OCI-LY1 (cell line): Measurements from ENCODE around the gene VAV2.

Experiments used
- H2AFZ ChIP-seq: fragments of 200-600 bp; sonication (generic), shearing (Covaris generic); 2 replicates; pipeline ENCODE4 v1.6.0; 2014; ENCODE audit warnings: antibody characterized with exemption, mild to moderate bottlenecking, low read length
- H3F3A ChIP-seq: fragments of 200-600 bp; sonication (generic), shearing (Covaris generic); 2 replicates; pipeline ENCODE4 v1.6.0; 2014; ENCODE audit warnings: mild to moderate bottlenecking, antibody characterized with exemption, low read length, moderate library complexity; ENCODE audit not compliant: insufficient read depth
- H3K27ac ChIP-seq: fragments of 200-600 bp; sonication (generic); 2 replicates; pipeline ENCODE4 v1.5.1; 2014; ENCODE audit warnings: low read length, mixed run types, mild to moderate bottlenecking, low read depth; ENCODE audit not compliant: poor library complexity, severe bottlenecking
- H3K27me3 ChIP-seq: fragments of 200-600 bp; sonication (generic); 2 replicates; pipeline ENCODE4 v1.6.0; 2014; ENCODE audit warnings: antibody characterized with exemption, mild to moderate bottlenecking, low read length, moderate library complexity; ENCODE audit not compliant: insufficient read depth
- H3K36me3 ChIP-seq: fragments of 200-600 bp; sonication (generic); 2 replicates; pipeline ENCODE4 v1.6.1; 2014; ENCODE audit warnings: mild to moderate bottlenecking, antibody characterized with exemption, low read length, moderate library complexity, mixed read lengths; ENCODE audit not compliant: insufficient read depth
- H3K4me1 ChIP-seq: fragments of 200-600 bp; sonication (generic); 2 replicates; pipeline ENCODE4 v1.5.1; 2014; ENCODE audit warnings: mild to moderate bottlenecking, low read length, moderate library complexity; ENCODE audit not compliant: insufficient read depth, severe bottlenecking
- H3K4me2 ChIP-seq: fragments of 200-600 bp; sonication (generic), shearing (Covaris generic); 2 replicates; pipeline ENCODE4 v1.6.1; 2014; ENCODE audit warnings: low read length
- H3K4me3 ChIP-seq: fragments of 200-600 bp; sonication (generic); 2 replicates; pipeline ENCODE4 v1.5.1; 2014; ENCODE audit warnings: low read length, low read depth, mild to moderate bottlenecking, mixed read lengths; ENCODE audit not compliant: poor library complexity, severe bottlenecking
- H3K79me2 ChIP-seq: fragments of 200-600 bp; shearing (Covaris generic); 2 replicates; pipeline ENCODE4 v1.6.1; 2016; ENCODE audit warnings: mixed run types, low read length, mixed read lengths; ENCODE audit not compliant: insufficient read depth
- H3K9ac ChIP-seq: fragments of 200-600 bp; sonication (generic), shearing (Covaris generic); 2 replicates; pipeline ENCODE4 v1.6.1; 2014; ENCODE audit warnings: mild to moderate bottlenecking, low read length, mixed read lengths
- H3K9me2 ChIP-seq: fragments of 200-600 bp; sonication (generic), shearing (Covaris generic); 2 replicates; pipeline ENCODE4 v1.6.1; 2014; ENCODE audit warnings: low read depth, mild to moderate bottlenecking, low read length, mixed read lengths
- H3K9me3 ChIP-seq: fragments of 200-600 bp; shearing (Covaris generic); 2 replicates; pipeline ENCODE4 v1.6.1; 2014; ENCODE audit warnings: low read length, mixed read lengths
- H4K20me1 ChIP-seq: fragments of 200-600 bp; sonication (generic), shearing (Covaris generic); 2 replicates; pipeline ENCODE4 v1.6.0; 2016; ENCODE audit warnings: mild to moderate bottlenecking, low read length; ENCODE audit not compliant: insufficient read depth
- CTCF ChIP-seq: fragments of 200-600 bp; sonication (generic), shearing (Covaris generic); IDR thresholded peaks from 2 replicates; pipeline ENCODE4 v1.5.1; 2017; ENCODE audit warnings: mild to moderate bottlenecking, antibody characterized with exemption, low read length, moderate library complexity, mixed read lengths
- EZH2 ChIP-seq: fragments of 200-600 bp; sonication (generic), shearing (Covaris generic); IDR thresholded peaks from 2 replicates; pipeline ENCODE4 v1.8.0; 2017; ENCODE audit warnings: borderline replicate concordance, mixed run types, mild to moderate bottlenecking, antibody characterized with exemption, low read length, moderate library complexity, mixed read lengths

The VAV2 gene

GRCh38 chr9:133973791-133974630, 18.1 kb downstream of the VAV2 start:
- Histone ChIP-seq H3K27me3 (peaks cover 4% of the 10 kb centered on the region; the same call in 1 of the 2 replicates), H3K79me2 (no peaks in the 10 kb centered on the region), H3K9ac (no peak overlapping the region), H3K4me3 (no peak overlapping the region), H3K27ac (no peak overlapping the region), H3K4me1 (no peaks in the 10 kb centered on the region), H3K9me3 (no peaks in the 10 kb centered on the region), H3F3A (no peaks in the 10 kb centered on the region), H2AFZ (no peak overlapping the region), H3K9me2 (no peaks in the 10 kb centered on the region), H3K36me3 (no peaks in the 10 kb centered on the region), H3K4me2 (no peak overlapping the region), H4K20me1 (no peaks in the 10 kb centered on the region)
- TF ChIP-seq EZH2 = no peak
- TF ChIP-seq CTCF = no peak

- H3K4me3 ChIP-seq = no peak overlapping the region
- H3K9me3 ChIP-seq = no peaks in the 10 kb centered on the region
- TF ChIP-seq CTCF (no peak), EZH2 (no peak)
- H3F3A ChIP-seq = no peaks in the 10 kb centered on the region
- no peak overlapping the region for H2AFZ ChIP-seq
- no peaks in the 10 kb centered on the region for H3K36me3 ChIP-seq
- H3K27me3 ChIP-seq = peaks cover 4% of the 10 kb centered on the region; the same call in 1 of the 2 replicates
- H3K9me2 ChIP-seq = no peaks in the 10 kb centered on the region
- no peak overlapping the region for H3K27ac ChIP-seq
- no peak overlapping the region for H3K9ac ChIP-seq
- no peaks in the 10 kb centered on the region for H3K79me2 ChIP-seq
- H3K4me2 ChIP-seq = no peak overlapping the region
- no peaks in the 10 kb centered on the region for H4K20me1 ChIP-seq
- H3K4me1 ChIP-seq = no peaks in the 10 kb centered on the region
Observed at GRCh38 chr9:133973111-133973790, 18.9 kb downstream of the VAV2 start.

GRCh38 chr9:133971981-133972941, 19.9 kb downstream of the VAV2 start:
- Histone ChIP-seq H3K4me3 (no peak overlapping the region), H3K27ac (no peak overlapping the region), H3K9me3 (no peaks in the 10 kb centered on the region), H3K79me2 (no peaks in the 10 kb centered on the region), H3F3A (no peaks in the 10 kb centered on the region), H3K9ac (no peak overlapping the region), H3K27me3 (peaks cover 4% of the 10 kb centered on the region; the same call in 1 of the 2 replicates), H4K20me1 (no peaks in the 10 kb centered on the region), H3K9me2 (no peaks in the 10 kb centered on the region), H3K36me3 (no peaks in the 10 kb centered on the region), H3K4me2 (no peak overlapping the region), H3K4me1 (no peaks in the 10 kb centered on the region), H2AFZ (no peak overlapping the region)
- no peak for TF ChIP-seq CTCF
- no peak for TF ChIP-seq EZH2
